Fibroblast of mammary gland (primary cell): ENCODE results near the gene CELF5.
"Not testable (repeated sequence)": the region's sequence is repeated elsewhere in the genome, so short reads cannot be mapped to it uniquely, and the experiment has no call there.

Source experiments
- DNase-seq: peaks from one replicate; pipeline ENCODE4 v3.0.0-alpha.2; 2010; ENCODE audit warnings: low read depth
- H3K4me3 ChIP-seq: 2 replicates; pipeline ENCODE4 v1.5.1; 2011; ENCODE audit warnings: low read depth, mild to moderate bottlenecking, low read length, moderate library complexity; ENCODE audit not compliant: control insufficient read depth
- TF ChIP-seq, protein P1 (sequence below): conservative IDR thresholded peaks from 2 replicates; pipeline ENCODE4 v1.5.1; 2011; ENCODE audit warnings: low read depth, low read length, inconsistent platforms; ENCODE audit not compliant: control insufficient read depth, insufficient read depth

Gene CELF5

DNA sequence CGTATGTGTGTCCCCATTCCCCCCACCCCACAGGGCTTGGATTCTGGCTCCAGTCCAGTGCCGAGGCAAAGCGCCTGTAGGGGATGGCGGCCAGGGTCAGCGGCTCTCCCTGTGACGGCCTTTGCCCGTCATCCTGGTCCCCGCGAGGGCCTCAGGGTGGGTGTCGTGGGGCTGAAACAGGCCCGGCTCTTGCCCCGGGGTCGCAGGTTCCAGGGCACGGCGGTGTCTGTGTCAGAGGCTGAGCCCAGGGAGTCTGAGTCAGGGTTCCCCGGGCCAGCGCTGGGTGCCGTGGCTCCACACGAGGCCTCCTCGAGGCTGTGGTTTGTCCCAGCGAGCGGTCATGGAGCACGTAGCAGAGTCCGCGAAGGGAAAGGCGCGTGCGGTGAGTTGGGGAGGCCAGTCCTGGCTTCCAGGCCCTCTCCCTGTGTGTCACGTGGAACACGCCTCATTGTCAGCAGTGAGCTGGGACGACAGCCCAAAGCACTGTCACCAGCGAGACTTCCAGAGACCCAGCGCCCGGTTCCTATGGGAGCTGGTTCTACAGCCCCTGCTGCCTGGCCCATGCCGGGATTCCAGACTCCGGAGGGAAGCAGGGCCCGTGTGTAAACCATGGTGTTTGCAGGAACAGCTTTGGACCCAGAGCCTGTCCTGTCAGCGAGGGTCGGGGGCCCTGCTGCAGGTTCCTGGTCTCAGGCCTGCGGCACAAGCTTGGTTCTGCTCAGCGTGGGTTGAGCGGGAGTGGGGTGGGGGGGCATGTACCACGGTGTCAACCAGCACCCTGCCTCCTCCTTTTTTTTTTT is 25.4 kb upstream of the CELF5 start:
- TF ChIP-seq, protein P1, sequence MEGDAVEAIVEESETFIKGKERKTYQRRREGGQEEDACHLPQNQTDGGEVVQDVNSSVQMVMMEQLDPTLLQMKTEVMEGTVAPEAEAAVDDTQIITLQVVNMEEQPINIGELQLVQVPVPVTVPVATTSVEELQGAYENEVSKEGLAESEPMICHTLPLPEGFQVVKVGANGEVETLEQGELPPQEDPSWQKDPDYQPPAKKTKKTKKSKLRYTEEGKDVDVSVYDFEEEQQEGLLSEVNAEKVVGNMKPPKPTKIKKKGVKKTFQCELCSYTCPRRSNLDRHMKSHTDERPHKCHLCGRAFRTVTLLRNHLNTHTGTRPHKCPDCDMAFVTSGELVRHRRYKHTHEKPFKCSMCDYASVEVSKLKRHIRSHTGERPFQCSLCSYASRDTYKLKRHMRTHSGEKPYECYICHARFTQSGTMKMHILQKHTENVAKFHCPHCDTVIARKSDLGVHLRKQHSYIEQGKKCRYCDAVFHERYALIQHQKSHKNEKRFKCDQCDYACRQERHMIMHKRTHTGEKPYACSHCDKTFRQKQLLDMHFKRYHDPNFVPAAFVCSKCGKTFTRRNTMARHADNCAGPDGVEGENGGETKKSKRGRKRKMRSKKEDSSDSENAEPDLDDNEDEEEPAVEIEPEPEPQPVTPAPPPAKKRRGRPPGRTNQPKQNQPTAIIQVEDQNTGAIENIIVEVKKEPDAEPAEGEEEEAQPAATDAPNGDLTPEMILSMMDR: no peak
- no peak for DNase-seq
- no peak overlapping the region for H3K4me3 ChIP-seq

DNA sequence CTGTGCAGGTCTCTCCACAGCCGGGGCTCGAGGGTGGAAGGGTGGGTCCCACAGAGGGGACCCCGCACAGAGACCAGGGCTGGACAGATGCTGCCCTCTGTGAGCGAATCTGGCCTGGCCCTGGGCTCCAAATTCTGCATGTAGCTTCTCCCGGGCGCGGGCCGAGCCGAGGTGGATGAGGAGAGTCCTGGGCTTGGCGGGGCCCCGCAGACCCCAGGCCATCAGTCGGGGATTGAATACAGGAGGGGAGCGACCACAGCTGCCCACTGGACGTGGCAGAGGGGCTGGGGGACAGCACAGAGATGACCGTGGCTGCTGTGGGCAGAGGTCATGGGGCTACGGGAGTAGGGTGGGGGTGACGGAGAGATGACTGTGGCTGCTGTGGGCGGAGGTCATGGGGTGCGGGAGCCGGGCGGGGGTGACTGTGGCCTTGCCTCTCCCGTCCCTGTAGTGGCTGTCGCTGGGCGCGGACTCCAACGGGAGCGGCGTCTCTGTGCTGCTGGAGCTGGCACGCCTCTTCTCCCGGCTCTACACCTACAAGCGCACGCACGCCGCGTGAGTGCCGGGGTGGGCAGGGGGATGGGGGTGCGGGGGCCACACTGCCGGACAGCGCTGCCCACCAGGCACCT is 23.3 kb upstream of the CELF5 start:
- TF ChIP-seq, protein P1: no peak
- no peak for DNase-seq
- H3K4me3 ChIP-seq: no peak overlapping the region

DNA sequence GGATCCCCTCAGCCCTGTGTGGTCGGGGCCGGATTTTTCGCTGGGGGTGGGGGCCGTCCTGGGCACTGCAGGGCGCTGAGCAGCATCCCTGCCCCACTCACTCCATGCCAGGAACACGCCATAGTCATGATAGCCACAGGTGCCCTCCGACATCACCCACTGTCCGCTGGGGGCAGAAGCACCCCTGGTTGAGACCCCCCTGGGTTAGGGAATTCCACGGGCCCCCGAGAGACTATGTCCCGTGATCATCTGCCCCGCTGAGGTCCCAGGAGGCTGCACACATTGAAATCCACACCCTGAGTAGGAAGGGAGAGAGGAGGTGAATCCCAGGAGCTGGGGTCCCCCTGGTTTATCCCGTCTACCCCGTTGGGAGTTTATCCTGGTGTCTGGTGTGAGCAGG is 22.6 kb upstream of the CELF5 start:
- no peak overlapping the region for H3K4me3 ChIP-seq
- DNase-seq: no peak
- TF ChIP-seq, protein P1: no peak

DNA sequence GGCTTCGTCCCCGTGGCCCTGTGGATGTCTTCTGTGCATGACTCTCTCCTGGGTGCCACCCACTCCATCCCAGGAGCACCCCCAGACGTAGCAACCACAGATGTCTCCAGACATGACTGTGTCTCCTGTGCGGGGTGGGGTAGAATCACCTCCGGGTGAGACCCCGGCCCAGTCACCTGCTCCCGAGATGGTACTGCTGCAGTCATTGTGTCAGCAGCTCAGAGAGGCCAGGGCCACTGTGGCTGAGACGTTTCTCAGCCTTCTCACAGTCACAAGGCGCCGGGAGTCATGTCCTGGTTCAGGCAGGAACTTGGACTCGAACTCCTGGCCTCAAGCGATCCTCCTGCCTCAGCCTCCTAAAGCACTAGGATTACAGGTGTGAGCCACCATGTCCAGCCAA is 22.1 kb upstream of the CELF5 start:
- TF ChIP-seq, protein P1: no peak

DNA sequence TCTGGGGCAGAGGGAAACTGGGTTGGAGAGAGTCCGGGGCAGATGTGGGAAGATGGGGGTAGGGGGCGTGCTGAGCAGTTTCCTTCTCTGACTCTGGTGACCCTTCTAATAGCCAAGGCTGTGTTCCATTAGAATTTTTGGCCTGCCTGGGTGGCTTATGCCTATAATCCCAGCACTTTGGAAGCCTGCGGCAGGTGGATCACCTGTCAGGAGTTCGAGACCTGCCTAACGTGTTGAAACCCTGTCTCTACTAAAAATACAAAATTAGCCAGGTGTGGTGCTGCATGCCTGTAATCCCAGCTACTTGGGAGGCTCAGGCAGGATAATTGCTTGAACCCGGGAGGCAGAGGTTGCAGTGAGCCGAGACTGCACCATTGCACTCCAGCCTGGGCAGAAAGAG is 21.6 kb upstream of the CELF5 start:
- not testable (repeated sequence) for H3K4me3 ChIP-seq, DNase-seq

More for the DNA sequence above, 22.1 kb upstream of the CELF5 start:
- no peak for DNase-seq
- H3K4me3 ChIP-seq: no peak overlapping the region

DNA sequence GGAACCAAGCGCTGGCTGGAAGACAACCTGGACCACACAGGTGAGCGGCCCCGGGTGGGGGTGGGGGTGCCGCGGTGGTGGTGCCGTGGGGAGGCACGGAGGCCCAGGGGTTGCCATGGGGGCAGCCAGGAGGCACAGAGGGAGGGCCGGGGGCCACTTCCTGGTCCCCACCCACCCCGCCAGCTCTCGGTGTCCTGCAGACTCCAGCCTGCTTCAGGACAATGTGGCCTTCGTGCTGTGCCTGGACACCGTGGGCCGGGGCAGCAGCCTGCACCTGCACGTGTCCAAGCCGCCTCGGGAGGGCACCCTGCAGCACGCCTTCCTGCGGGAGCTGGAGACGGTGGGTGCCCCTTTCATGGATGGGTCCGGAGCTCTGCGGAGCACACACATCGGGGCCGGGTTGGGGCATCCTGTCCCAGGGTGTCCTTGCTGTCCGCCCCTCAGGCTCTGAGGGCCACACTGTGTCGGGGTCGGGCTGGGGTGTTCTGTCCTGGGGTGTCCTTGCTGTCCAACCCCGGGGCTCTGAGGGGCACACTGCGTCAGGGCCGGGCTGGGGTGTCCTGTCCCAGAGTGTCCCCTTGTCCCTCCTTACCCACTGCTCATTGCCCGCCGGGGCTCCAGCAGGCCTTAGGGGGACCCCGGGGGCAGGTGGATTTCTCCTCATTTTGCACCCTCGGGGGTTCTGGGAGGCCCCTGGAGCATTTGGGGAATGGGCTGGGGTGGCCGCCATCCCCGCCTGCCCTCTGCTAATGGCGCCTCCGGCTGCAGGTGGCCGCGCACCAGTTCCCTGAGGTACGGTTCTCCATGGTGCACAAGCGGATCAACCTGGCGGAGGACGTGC is 20.4 kb upstream of the CELF5 start:
- no peak for DNase-seq
- TF ChIP-seq, protein P1: no peak
- H3K4me3 ChIP-seq: no peak overlapping the region
